Caco-2 (cell line): Measurements from ENCODE around the gene PRG2. TPM values are rescaled to one million over a fixed set of nuclear protein-coding genes. Genes with fewer than 3 reads are reported as not detected.

Source experiments
- BruUV-seq: library from RNA; stranded (reverse); fragments of 400-500 nt; replicated peaks from 2 replicates; lab custom pipeline; 2021; lab: Mats Ljungman, UMichigan
- CTCF ChIA-PET: fragments of 300-600 bp; sonication (Branson Sonifier 250); formaldehyde crosslinking; loops from one replicate; lab custom pipeline; 2022; ENCODE audit warnings: antibody characterized with exemption; lab: Charles Lee
- POLR2A ChIA-PET: fragments of 300-600 bp; sonication (Branson Sonifier 250); formaldehyde crosslinking; loops from one replicate; lab custom pipeline; 2022; ENCODE audit warnings: antibody characterized with exemption; lab: Charles Lee
- DNase-seq, 2 experiments: peaks; one replicate each; pipeline versions ENCODE4 v3.0.0 to v3.0.0-alpha.2; 2020 to 2022
- H3K27me3 ChIP-seq: replicated peaks from 2 replicates; pipeline ENCODE4 v1.6.0; 2011; ENCODE audit warnings: low read length; ENCODE audit not compliant: control insufficient read depth, insufficient read depth
- H3K36me3 ChIP-seq: 2 replicates; pipeline ENCODE4 v1.5.1; 2011; ENCODE audit warnings: low read length; ENCODE audit not compliant: control insufficient read depth, insufficient read depth
- H3K4me1 ChIP-seq: fragments of 250-450 bp; sonication (Bioruptor Pico); 2 replicates; pipeline ENCODE4 v1.5.1; 2020; ENCODE audit warnings: mild to moderate bottlenecking
- H3K4me3 ChIP-seq: 2 replicates; pipeline ENCODE4 v1.5.1; 2011; ENCODE audit warnings: low read depth, mild to moderate bottlenecking, control low read depth, low read length
- H3K9me3 ChIP-seq: fragments of 250-450 bp; sonication (Bioruptor Pico); 2 replicates; pipeline ENCODE4 v1.5.1; 2020; ENCODE audit warnings: mild to moderate bottlenecking, moderate library complexity
- H3K27ac Mint-ChIP-seq: one replicate; pipeline ENCODE4 v1.8.0; 2022; ENCODE audit warnings: mixed read lengths; ENCODE audit not compliant: unreplicated experiment
- H3K27me3 Mint-ChIP-seq: one replicate; pipeline ENCODE4 v1.8.0; 2022; ENCODE audit warnings: mixed read lengths; ENCODE audit not compliant: insufficient read depth, unreplicated experiment
- H3K36me3 Mint-ChIP-seq: one replicate; pipeline ENCODE4 v1.8.0; 2022; ENCODE audit warnings: mild to moderate bottlenecking, mixed read lengths; ENCODE audit not compliant: insufficient read depth, unreplicated experiment
- H3K4me1 Mint-ChIP-seq: one replicate; pipeline ENCODE4 v1.8.0; 2022; ENCODE audit warnings: low read depth, mixed read lengths; ENCODE audit not compliant: unreplicated experiment
- H3K4me3 Mint-ChIP-seq: one replicate; pipeline ENCODE4 v1.8.0; 2022; ENCODE audit warnings: mild to moderate bottlenecking, moderate library complexity, mixed read lengths; ENCODE audit not compliant: unreplicated experiment
- H3K9me3 Mint-ChIP-seq: one replicate; pipeline ENCODE4 v1.8.0; 2022; ENCODE audit warnings: mixed read lengths; ENCODE audit not compliant: unreplicated experiment
- intact Hi-C: fragments of 100-400 bp; cut with micrococcal nuclease; formaldehyde crosslinking; loops from one replicate; pipeline ENCODE4 v1.10.0; 2022; ENCODE audit not compliant: unreplicated experiment
- total RNA-seq: library from RNA; stranded (reverse); gene quantifications from 2 replicates; pipeline ENCODE4 v1.2.3, GENCODE V29; 2022
- TF ChIP-seq, protein P1 (sequence below), 2 experiments: fragments of 200-600 bp in 1 of 2; IDR thresholded peaks; 1 replicate in 1 of 2; 2 replicates in 1 of 2; pipeline versions ENCODE4 v1.5.1 to v1.8.0; 2011 to 2022; ENCODE audit warnings: antibody characterized with exemption in 1 of 2, control low read depth in 1 of 2, inconsistent platforms in 1 of 2, low read depth in 1 of 2, low read length in 1 of 2, mild to moderate bottlenecking in 1 of 2, moderate library complexity in 1 of 2; ENCODE audit not compliant: insufficient read depth in 1 of 2, severe bottlenecking in 1 of 2, unreplicated experiment in 1 of 2

The PRG2 gene
- total RNA-seq, 1 experiment from 2014 or later = not detected

DNA sequence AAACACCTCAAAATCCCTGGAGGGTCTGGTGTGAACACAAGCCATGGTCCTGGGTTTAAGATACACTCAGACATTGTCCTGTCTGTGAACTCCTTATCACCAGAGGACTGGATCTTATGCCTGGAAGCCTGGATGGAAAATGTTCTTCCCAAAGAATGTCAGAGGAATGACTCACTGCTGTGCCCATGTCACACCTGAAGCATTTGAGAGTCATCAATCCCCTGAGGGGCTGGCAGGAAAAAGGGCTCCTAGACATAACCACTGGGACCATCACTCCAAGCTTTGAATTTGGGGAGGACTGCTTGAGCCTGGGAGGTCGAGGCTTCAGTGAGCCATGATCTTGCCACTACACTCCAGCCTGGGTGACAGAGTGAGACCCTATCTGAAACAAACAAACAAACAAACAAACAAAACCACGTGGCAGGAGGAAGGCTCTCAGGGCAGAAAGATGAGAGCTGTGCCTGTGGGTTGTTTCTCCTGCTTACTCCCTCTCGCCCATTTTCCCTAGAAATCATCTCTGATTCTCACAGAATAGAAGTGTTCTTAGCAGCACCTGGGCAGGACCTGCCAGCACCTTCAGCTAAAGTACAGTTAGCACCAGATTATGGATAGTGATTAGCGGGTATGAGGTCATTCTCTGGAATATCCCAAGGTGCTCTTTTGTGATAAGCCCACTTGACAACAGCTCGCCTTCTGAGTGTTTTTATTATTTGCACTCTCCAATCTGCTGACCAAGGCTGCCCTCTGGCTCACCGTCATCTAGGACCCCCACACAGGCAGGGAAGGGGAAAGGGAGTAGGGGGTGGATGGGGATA lies 11.9 kb upstream of the PRG2 start:
- H3K4me1 Mint-ChIP-seq = no peaks in the 10 kb centered on the region
- H3K27me3 Mint-ChIP-seq = no peaks in the 10 kb centered on the region
- Histone ChIP-seq H3K4me3 (no peak overlapping the region), H3K4me1 (peaks cover 22% of the 10 kb centered on the region), H3K36me3 (no peaks in the 10 kb centered on the region), H3K9me3 (no peaks in the 10 kb centered on the region), H3K27me3 (no peaks in the 10 kb centered on the region)
- CTCF ChIA-PET = no interaction called here
- BruUV-seq = no TSS peak
- intact Hi-C loops = loop anchor here (5.0 kb wide), 2 partner anchors 45 to 55 kb away; no protein-coding TSS in a partner anchor
- TF ChIP-seq, protein P1, sequence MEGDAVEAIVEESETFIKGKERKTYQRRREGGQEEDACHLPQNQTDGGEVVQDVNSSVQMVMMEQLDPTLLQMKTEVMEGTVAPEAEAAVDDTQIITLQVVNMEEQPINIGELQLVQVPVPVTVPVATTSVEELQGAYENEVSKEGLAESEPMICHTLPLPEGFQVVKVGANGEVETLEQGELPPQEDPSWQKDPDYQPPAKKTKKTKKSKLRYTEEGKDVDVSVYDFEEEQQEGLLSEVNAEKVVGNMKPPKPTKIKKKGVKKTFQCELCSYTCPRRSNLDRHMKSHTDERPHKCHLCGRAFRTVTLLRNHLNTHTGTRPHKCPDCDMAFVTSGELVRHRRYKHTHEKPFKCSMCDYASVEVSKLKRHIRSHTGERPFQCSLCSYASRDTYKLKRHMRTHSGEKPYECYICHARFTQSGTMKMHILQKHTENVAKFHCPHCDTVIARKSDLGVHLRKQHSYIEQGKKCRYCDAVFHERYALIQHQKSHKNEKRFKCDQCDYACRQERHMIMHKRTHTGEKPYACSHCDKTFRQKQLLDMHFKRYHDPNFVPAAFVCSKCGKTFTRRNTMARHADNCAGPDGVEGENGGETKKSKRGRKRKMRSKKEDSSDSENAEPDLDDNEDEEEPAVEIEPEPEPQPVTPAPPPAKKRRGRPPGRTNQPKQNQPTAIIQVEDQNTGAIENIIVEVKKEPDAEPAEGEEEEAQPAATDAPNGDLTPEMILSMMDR (IDR thresholded peaks at IDR 0.05; ENCODE audit: insufficient read depth in 1 of 2, low read depth in 1 of 2, low read length in 1 of 2, severe bottlenecking in 1 of 2, unreplicated experiment in 1 of 2) = no peak
- no peak overlapping the region for H3K4me3 Mint-ChIP-seq
- H3K9me3 Mint-ChIP-seq = no peaks in the 10 kb centered on the region
- no peaks in the 10 kb centered on the region for H3K36me3 Mint-ChIP-seq
- no peak for DNase-seq
- H3K27ac Mint-ChIP-seq = no peak overlapping the region
- POLR2A ChIA-PET = interaction anchor here (1.0 kb wide), 1 partner anchor 67 kb away, joined by 3 read pairs; the partner anchor contains the start of gene SSRP1

DNA sequence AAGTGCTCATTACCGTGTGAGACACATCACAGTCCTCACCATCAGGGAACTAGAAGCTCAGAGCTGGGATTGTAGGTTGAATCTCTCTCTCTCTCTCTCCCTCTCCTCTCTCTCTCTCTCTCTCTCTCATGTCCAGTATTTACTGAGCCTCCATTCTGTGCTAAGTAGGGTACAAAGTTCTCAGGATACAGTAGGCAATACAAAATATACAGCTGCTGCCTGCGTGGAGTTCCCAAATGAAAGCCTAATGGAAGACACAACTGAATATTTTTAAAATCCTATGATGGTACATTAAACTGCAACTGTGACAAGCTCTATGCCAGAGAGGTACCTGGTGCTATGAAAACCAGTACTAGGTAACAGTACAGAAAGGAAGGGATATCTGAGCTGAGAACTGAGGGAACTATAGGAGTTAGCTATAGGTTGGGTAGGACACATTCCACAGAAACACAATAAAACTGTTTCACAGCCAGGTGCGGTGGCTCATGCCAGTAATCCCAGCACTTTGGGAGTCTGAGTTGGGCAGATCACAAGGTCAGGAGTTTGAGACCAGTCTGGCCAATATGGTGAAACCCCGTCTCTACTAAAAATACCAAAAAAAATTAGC lies 9.6 kb upstream of the PRG2 start:
- Mint-ChIP-seq H3K36me3 (no peaks in the 10 kb centered on the region), H3K27ac (no peak overlapping the region), H3K4me1 (no peaks in the 10 kb centered on the region), H3K27me3 (no peaks in the 10 kb centered on the region), H3K9me3 (no peaks in the 10 kb centered on the region), H3K4me3 (no peak overlapping the region)
- intact Hi-C loops = loop anchor here (2.0 to 5.0 kb wide), 3 partner anchors 35 to 53 kb away; no protein-coding TSS in a partner anchor
- no TSS peak for BruUV-seq
- no peaks in the 10 kb centered on the region for H3K27me3 ChIP-seq
- TF ChIP-seq, protein P1 (IDR thresholded peaks at IDR 0.05; ENCODE audit: insufficient read depth in 1 of 2, low read depth in 1 of 2, low read length in 1 of 2, severe bottlenecking in 1 of 2, unreplicated experiment in 1 of 2) = no peak
- H3K36me3 ChIP-seq = no peaks in the 10 kb centered on the region
- CTCF ChIA-PET = interaction anchor here (1.0 to 1.3 kb wide), 2 partner anchors 55 to 60 kb away, joined by 3 to 6 read pairs; partner anchors contain the start of gene RTN4RL2
- no peaks in the 10 kb centered on the region for H3K9me3 ChIP-seq
- no peak overlapping the region for H3K4me3 ChIP-seq
- POLR2A ChIA-PET = interaction anchor here (0.5 kb wide), 1 partner anchor 11 kb away, joined by 4 read pairs; no protein-coding TSS in a partner anchor
- DNase-seq = no peak
- peaks cover 22% of the 10 kb centered on the region for H3K4me1 ChIP-seq

- DNase-seq = no peak
- no peaks in the 10 kb centered on the region for H3K36me3 ChIP-seq
- H3K4me1 Mint-ChIP-seq = no peaks in the 10 kb centered on the region
- H3K36me3 Mint-ChIP-seq = no peaks in the 10 kb centered on the region
- no TSS peak for BruUV-seq
- no peak overlapping the region for H3K4me3 ChIP-seq
- CTCF ChIA-PET = interaction anchor here (1.0 to 1.3 kb wide), 2 partner anchors 54 to 61 kb away, joined by 3 to 6 read pairs; partner anchors contain the start of gene RTN4RL2
- no peaks in the 10 kb centered on the region for H3K27me3 Mint-ChIP-seq
- H3K27ac Mint-ChIP-seq = no peak overlapping the region
- intact Hi-C loops = no loop called here
- no peaks in the 10 kb centered on the region for H3K27me3 ChIP-seq
- H3K4me1 ChIP-seq = peaks cover 22% of the 10 kb centered on the region
- POLR2A ChIA-PET = no interaction called here
- H3K4me3 Mint-ChIP-seq = no peak overlapping the region
- H3K9me3 ChIP-seq = no peaks in the 10 kb centered on the region
- TF ChIP-seq, protein P1 (IDR thresholded peaks at IDR 0.05; ENCODE audit: insufficient read depth in 1 of 2, low read depth in 1 of 2, low read length in 1 of 2, severe bottlenecking in 1 of 2, unreplicated experiment in 1 of 2) = no peak
- no peaks in the 10 kb centered on the region for H3K9me3 Mint-ChIP-seq
Measured at GRCh38 chr11:57399221-57399620, 8.8 kb upstream of the PRG2 start.
